ENCODE measurements around the gene SART3.
A peak's percentile ranks its signal among the peaks of the same experiment; 100 is the strongest.
"Not testable (repeated sequence)": the region's sequence is repeated elsewhere in the genome, so short reads cannot be mapped to it uniquely, and the experiment has no call there.

The SART3 gene

GRCh38 chr12:108581311-108582227 is 20.6 kb upstream of the SART3 start:
- DNase-seq, result no peak

DNA sequence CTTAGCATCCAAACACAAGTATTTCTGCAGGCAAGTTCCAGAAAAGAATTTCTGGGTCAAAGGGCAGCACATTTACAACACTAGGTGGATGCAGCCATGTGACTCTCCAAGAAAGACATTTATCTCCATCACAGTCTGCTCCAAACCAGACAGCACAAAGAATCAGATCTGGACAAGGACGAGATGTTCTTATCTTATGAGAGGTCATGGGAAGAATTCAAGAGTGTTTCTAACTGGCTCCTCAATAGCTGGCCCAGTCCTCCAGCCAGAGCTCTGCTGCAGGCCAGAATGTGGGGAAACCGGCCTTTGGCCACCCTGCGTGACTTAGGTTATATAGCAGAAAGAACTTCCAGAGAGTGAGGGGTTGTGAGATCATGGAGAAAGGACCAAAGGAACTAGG is 19.6 kb upstream of the SART3 start:
- no peak for DNase-seq

DNA sequence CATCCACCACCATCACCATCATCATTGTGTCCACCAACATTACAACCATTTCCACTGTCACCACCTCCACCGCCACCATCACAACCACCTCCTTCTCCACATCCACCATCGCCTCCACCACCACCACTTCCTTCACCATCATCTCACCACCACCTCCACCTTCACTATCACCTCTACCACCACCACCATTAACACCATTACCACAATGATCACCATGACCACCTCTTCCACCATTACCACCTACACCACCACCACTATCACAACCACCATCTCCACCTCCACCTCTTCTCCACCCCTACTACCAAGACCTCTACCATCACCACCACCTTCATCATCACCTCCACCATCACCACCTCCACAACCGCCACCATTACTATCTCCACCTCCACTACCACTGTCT is 17.8 kb upstream of the SART3 start:
- no peak for DNase-seq

DNA sequence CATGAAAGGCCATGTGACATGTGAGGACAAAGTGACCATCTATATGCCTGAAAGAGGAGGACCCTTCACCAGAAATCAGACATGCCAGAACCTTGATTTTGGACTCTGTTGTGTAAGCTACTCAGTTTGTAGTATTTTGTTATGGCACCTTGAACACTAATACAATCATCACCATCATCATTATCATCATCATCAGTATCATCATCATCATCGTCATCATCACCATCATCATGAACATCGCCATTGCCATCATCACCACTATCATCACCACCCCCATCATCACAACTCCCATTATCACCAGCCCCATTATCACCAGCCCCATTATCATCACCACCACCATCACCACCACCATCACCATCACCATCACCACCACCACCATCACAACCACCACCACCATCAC is 17.3 kb upstream of the SART3 start:
- DNase-seq, result no peak

DNA sequence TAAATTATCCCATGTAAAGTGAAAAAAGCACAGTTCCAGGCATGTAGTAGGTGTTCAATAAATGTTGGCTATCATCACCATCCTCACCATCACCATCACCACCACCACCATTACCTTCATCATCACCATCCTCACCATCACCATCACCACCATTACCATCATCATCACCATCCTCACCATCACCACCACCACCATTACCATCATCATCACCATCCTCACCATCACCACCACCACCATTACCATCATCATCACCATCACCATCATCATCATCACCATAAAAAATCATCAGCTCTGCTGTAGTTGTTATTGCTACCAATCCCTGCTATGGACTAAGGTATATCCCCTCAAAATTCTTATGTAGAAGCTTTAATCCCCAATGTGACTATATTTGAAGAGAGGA is 16.5 kb upstream of the SART3 start:
- no peak for DNase-seq

DNA sequence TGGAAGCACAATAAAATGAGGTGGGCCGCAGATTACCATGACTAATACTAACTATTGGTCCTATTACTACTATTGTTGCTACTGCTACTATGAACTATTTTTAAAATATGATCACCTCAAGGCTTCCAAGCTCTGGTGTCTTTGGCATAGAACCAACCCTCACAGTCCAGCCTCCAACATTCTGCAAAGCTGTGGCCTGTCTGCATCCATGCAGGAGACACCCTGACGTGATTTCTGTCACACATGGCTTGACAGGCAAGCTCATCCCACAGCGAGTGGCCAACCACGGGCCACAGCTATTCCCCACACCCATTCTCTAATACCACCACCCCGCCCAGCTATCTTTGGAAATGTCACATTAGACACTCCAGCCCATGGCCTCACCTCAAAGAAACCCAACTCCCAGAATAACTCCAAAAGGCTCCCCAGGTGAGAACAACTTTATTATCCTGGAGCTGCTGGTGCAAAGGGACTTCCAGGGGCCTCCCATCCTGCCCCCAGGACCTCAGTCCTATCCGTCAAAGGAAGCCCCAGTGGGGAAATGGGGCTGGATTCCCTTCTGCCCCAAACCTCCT is 15.8 kb upstream of the SART3 start:
- no peak for DNase-seq

- no peak for DNase-seq
Measured at GRCh38 chr12:108575199-108575912, 14.4 kb upstream of the SART3 start.

DNA sequence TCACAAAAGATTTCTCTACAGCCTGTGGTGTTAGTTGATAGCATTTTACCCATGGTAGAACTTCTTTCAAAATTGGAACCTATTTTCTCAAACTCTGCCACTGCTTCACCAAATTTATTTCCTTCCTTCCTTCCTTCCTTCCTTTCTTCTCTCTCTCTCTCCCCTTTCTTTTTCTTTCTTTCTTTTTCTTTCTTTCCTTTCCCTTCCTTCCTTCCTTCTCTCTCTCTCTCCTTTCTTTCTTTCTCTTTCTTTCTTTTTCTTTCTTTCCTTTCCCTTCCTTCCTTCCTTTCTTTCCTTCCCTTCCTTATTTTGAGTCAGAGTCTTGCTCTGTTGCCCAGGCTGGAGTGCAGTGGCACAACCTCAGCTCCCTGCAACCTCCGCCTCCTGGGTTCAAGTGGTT is 13.3 kb upstream of the SART3 start:
- not testable (repeated sequence) for DNase-seq

DNA sequence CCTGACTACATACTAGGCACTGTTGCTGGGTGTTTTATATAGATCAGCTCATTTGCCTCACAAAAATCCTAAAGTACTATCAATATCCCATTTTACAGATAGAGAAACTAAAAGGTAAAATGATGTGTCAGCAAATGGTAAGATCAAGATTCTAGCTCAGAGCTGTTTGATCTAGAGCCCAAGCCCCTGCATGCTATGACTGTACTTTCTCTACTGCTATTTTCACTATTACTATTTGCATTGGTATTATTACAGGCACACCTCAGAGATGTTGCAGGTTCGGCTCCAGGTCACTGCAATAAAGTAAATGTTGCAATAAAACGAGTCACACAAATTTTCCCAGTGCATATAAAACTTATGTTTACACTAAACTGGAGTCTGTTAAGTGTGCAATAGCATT is 12.3 kb upstream of the SART3 start:
- no peak for DNase-seq

- DNase-seq, result no peak
Measured at GRCh38 chr12:108572166-108572790, 11.3 kb upstream of the SART3 start.

DNA sequence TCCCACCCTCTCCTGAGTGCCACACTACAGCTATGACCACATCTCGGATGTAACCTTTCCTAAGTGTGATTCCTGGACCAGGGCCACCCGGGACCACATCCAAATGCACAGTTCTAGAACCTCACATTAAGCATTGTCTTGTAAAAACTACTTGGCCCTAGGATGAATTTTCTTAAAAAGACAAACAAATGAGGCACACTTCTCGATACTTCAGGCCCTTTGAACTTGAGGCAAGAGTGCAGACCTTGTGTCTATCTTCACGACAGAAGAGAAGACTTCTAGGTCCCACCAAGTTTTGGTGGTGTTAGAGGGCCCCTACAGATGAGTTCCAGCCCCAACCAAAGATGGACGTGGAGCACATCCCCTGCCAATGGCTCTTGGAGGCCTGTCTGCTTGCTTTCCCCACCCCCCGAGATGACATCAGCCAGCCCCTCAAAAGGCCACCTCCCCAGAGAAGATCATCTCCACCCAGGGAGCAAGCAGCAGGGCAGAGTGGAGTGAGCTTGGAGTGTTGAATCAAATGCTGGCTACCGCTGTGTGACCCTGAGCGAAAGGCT is 10.7 kb upstream of the SART3 start:
- no peak for DNase-seq

DNA sequence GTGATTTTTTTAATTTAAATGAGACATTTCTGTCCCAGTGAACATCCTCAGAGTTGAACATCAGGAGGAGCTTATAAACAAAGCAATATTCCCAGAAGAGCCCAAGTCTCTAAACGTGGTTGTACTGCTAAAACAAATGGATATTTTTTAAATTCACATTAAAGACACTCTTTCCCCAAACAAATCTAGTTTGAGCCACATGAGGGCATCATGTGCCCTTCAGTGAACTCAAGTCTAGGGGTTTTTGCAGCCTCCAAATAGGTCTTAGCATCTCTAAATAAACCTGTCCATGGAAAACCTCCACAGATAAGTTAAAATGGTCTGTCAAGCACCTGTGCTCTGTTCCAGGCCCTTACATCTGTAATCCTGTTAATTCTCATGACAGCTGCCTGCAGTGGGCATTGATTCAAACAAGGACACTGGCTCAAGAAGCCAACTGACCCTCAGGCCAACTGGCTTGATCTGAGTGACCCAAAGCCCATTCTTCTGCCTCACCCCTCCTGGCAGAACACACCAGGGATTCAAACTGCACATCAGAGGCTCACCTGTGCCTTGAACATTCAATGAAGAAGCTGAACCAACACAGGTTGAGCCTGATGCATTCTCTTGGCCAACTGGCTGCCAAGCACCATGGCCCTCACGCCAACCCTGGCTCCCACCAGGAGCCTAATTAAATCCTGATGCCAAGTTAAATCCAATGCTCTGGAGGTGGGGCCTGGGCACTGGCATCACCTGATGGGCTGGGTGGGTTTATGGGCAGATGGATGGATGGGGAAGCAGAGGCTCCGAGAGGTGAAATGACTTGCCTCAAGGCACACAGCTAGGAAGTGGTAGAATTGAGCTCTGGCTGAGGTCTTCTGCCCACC is 10.0 kb upstream of the SART3 start:
- peak; percentile 68 for DNase-seq

- DNase-seq, result no peak
Measured at GRCh38 chr12:108568338-108569154, 7.6 kb upstream of the SART3 start.

DNA sequence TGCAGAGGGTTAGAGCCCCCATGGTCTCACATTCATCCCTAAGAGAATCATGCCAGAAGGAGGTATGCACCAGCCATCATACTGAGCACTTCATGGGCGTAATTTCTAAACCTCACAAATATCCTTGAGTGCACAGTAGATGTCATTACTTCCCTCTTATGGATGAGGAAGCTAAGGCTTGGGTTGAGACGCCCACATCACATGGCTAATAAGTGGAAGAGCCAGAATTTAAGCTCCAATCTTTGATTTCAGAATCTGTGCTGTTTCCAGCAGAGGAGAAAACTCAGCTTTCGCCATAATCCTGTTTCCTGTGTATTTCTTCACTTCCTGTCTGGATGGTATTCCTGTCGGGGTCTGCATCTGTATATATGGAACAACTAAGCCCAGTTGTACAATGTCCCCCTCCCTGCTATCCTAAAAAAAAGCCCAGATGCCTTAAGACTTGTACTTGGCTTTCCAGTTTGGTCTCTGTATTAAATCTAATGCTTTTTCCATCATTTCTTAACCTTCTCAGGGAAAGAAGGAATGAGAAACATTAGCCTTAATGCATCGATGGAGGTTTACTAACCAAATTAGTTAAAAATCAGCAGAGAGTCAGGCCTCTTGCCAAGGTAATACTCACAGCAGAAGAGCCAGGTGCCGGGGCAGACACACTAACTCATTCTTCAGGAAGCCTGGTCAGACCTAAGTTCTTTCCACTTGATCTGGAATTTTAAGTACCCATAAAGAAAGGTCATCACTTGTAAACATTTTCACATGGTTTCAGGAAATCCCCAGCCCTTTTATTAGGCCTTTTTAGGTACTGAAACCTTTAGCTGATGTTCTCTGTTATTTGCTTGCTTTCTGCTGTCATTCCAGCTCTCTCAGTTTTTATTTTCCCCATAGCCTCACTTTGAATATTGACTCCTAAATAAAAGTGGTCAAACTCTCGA is 6.7 kb upstream of the SART3 start:
- DNase-seq, result no peak

- DNase-seq, result no peak
Measured at GRCh38 chr12:108566452-108566851, 5.5 kb upstream of the SART3 start.

DNA sequence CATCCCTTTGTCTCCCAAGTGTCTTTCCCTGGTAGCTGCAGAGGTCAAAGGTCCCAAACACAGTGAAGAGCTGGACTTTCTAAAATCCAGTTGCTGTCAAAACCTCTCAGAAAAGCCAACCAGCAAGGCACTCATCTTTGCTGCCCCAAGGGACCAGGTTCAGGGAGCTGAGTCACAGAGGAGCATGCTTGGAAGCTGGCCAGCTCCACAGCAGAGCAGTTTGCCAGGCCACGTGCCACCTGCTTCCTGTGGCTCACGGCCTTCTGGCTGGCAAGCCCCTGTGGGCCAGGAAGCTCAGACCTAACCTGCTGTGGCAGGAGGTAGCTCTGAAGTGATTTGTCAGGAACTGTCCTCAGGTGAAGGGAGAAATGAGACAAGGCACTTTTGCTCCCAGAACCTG is 5.0 kb upstream of the SART3 start:
- peak; percentile 68 for DNase-seq

- no peak for DNase-seq
Measured at GRCh38 chr12:108565146-108565545, 4.2 kb upstream of the SART3 start.

DNA sequence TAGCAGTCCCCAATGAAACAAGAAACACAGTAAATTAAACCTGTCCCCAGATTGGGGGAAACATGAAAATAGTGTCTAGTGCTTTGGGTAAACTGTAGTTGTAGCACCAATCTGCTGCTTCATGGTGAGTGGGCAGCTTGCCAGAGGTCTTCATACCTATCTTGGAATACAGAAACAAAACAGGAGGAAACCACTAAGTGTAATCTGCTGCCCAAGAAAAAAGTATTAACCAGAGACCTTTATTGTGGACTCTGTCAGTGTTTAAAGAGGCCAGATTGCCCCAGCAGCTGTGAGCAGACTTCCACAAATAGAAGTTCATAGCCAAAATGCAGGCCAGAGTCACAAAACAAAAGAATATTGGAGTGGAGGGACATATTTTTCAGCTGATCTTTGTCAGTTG is 3.8 kb upstream of the SART3 start:
- no peak for DNase-seq

DNA sequence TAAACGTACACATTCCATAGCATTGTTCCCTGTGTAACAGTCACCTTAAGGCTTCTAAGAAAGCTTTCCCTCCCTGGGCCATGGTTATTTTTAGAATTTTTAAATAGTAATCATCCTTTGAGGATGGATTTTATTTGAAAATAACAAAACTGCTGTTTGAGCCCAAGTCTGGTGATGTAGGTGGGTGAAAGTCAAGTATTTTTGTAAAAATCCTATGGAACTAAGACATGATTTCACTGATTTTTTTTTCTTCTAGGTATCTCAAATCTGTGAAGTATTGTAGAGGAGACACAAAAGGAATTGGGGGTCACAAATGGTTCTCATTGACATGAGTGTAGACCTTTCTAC is 2.8 kb upstream of the SART3 start:
- no peak for DNase-seq

- peak; percentile 85 for DNase-seq
Measured at GRCh38 chr12:108563136-108563803, 2.3 kb upstream of the SART3 start.
